Upper lobe of left lung (tissue), 6 donors: ENCODE measurements around the gene CTDSP1. TPM values are rescaled to one million over a fixed set of nuclear protein-coding genes. Genes with fewer than 3 reads are reported as not detected.

Source experiments
- ATAC-seq, 2 donors: fragments of 200-7000 bp; cut with Tn5 transposase; one replicate each; pipeline ENCODE4 v1.9.1; 2022; ENCODE audit warnings: mild to moderate bottlenecking in 2 of 2, moderate library complexity in 2 of 2; ENCODE audit not compliant: low FRiP score in 2 of 2
- DNase-seq, 2 donors: peaks; one replicate each; pipeline ENCODE4 v3.0.0-alpha.2; 2019 to 2020
- H3K27ac ChIP-seq, 4 donors: fragments of 200-600 bp; sonication (generic); one replicate each; pipeline ENCODE4 v1.5.1; 2016 to 2019
- H3K27me3 ChIP-seq, 4 donors: fragments of 200-600 bp; sonication (generic); one replicate each; pipeline ENCODE4 v1.5.1; 2017 to 2019
- H3K36me3 ChIP-seq, 4 donors: fragments of 200-600 bp; sonication (generic); one replicate each; pipeline ENCODE4 v1.5.1; 2016 to 2019
- H3K4me1 ChIP-seq, 4 donors: fragments of 200-600 bp; sonication (generic); one replicate each; pipeline ENCODE4 v1.5.1; 2018 to 2019
- H3K4me3 ChIP-seq, 4 donors: fragments of 200-600 bp; sonication (generic); one replicate each; pipeline ENCODE4 v1.5.1; 2017 to 2019; ENCODE audit warnings: mild to moderate bottlenecking in 2 of 4, moderate library complexity in 1 of 4
- H3K9me3 ChIP-seq, 4 donors: fragments of 200-600 bp; sonication (generic); one replicate each; pipeline ENCODE4 v1.5.1; 2018 to 2019
- CTCF ChIP-seq, 6 experiments: fragments of 450-650 bp in 4 of 6; fragments of 200-600 bp in 2 of 6; sonication (generic) in 2 of 6; IDR thresholded peaks; one replicate each; pipeline ENCODE4 v1.5.1; 2016 to 2019; ENCODE audit warnings: antibody characterized with exemption in 6 of 6
- EP300 ChIP-seq, 4 donors: sonication (generic); formaldehyde crosslinking; IDR thresholded peaks; one replicate each; pipeline ENCODE4 v1.5.1; 2017; ENCODE audit warnings: antibody characterized with exemption in 4 of 4, control low read depth in 2 of 4
- POLR2A ChIP-seq, 4 donors: fragments of 450-650 bp; IDR thresholded peaks; one replicate each; pipeline ENCODE4 v1.5.1; 2016 to 2017; ENCODE audit warnings: antibody characterized with exemption in 4 of 4, mild to moderate bottlenecking in 2 of 4
- POLR2AphosphoS5 ChIP-seq, 2 donors: sonication (generic); formaldehyde crosslinking; IDR thresholded peaks; one replicate each; pipeline ENCODE4 v1.5.1; 2017; ENCODE audit warnings: antibody characterized with exemption in 2 of 2
- WGBS, 2 donors: methylation state at CpG; one replicate each; pipeline ENCODE4 v1.1.5; 2017 to 2018; 5-methylcytosine and 5-hydroxymethylcytosine counted together
- small RNA-seq, 4 donors: library from RNA; depleted of rRNA; stranded (forward); fragments of <200 nt; gene quantifications; one replicate each; pipeline ENCODE3, GENCODE V24; 2016
- total RNA-seq, 6 donors: library from RNA; depleted of rRNA in 4 of 6; stranded (reverse); fragments of >200 nt in 4 of 6; gene quantifications; one replicate each; pipeline versions ENCODE4 v1.1.0 to v1.2.1, GENCODE V29; 2016 to 2021
- donor health status: DM: no; HTN: no; CAD: no; lungs with moderate emphysema.
- donor health status: DM: no; HTN: yes; CAD: no; lungs with severe emphysema.

Gene CTDSP1
- total RNA-seq, 6 donors from 2014 or later = 96.6 to 239 (median 189) TPM

GRCh38 chr2:218446547-218446946, 46.9 kb downstream of the CTDSP1 start:
- Histone ChIP-seq H3K4me1 (no peaks in the 10 kb centered on the region), H3K9me3 (no peaks in the 10 kb centered on the region), H3K4me3 (no peak overlapping the region), H3K36me3 (peaks cover 0 to 16% (median 6%) of the 10 kb centered on the region in 4 donors), H3K27me3 (no peaks in the 10 kb centered on the region), H3K27ac (no peak overlapping the region)
- ATAC-seq (no peak), DNase-seq (no peak)
- WGBS, 2 donors = 93 to 98% methylated on average over 6 of the region's 6 CpGs
- TF ChIP-seq EP300 (IDR thresholded peaks at IDR 0.05) (no peak), CTCF (IDR thresholded peaks at IDR 0.05) (no peak), POLR2A (IDR thresholded peaks at IDR 0.05) (no peak), POLR2AphosphoS5 (IDR thresholded peaks at IDR 0.05) (no peak)

GRCh38 chr2:218447072-218447471, 47.4 kb downstream of the CTDSP1 start:
- ATAC-seq (no peak), DNase-seq (no peak)
- WGBS, 2 donors = 90 to 94% methylated on average over 2 of the region's 2 CpGs
- Histone ChIP-seq H3K27ac (no peak overlapping the region), H3K36me3 (peaks cover 0 to 16% (median 6%) of the 10 kb centered on the region in 4 donors), H3K9me3 (no peaks in the 10 kb centered on the region), H3K4me1 (no peaks in the 10 kb centered on the region), H3K27me3 (no peaks in the 10 kb centered on the region), H3K4me3 (no peak overlapping the region)
- no peak for TF ChIP-seq EP300 (IDR thresholded peaks at IDR 0.05)
- TF ChIP-seq CTCF (IDR thresholded peaks at IDR 0.05) = no peak
- no peak for TF ChIP-seq POLR2A (IDR thresholded peaks at IDR 0.05)
- TF ChIP-seq POLR2AphosphoS5 (IDR thresholded peaks at IDR 0.05) = no peak

- H3K4me3 ChIP-seq = no peak overlapping the region
- H3K27me3 ChIP-seq = no peaks in the 10 kb centered on the region
- H3K9me3 ChIP-seq = no peaks in the 10 kb centered on the region
- H3K27ac ChIP-seq = no peak overlapping the region
- TF ChIP-seq EP300 (IDR thresholded peaks at IDR 0.05) (no peak), POLR2A (IDR thresholded peaks at IDR 0.05) (no peak), CTCF (IDR thresholded peaks at IDR 0.05) (no peak), POLR2AphosphoS5 (IDR thresholded peaks at IDR 0.05) (no peak)
- ATAC-seq (no peak), DNase-seq (no peak)
- peaks cover 0 to 33% (median 6%) of the 10 kb centered on the region in 4 donors for H3K36me3 ChIP-seq
- no peaks in the 10 kb centered on the region for H3K4me1 ChIP-seq
- WGBS, 2 donors = 60 to 63% methylated on average over 3 of the region's 3 CpGs
Observed at GRCh38 chr2:218448934-218449333, 49.3 kb downstream of the CTDSP1 start.

- Histone ChIP-seq H3K36me3 (peaks cover 7 to 59% (median 18%) of the 10 kb centered on the region in 4 donors), H3K27me3 (no peaks in the 10 kb centered on the region), H3K4me3 (no peak overlapping the region), H3K27ac (no peak overlapping the region), H3K9me3 (no peaks in the 10 kb centered on the region), H3K4me1 (no peaks in the 10 kb centered on the region)
- ATAC-seq = no peak
- 67 to 79% methylated on average over 1 of the region's 1 CpG for WGBS, 2 donors
- TF ChIP-seq POLR2A (IDR thresholded peaks at IDR 0.05) (no peak), CTCF (IDR thresholded peaks at IDR 0.05) (no peak), POLR2AphosphoS5 (IDR thresholded peaks at IDR 0.05) (no peak), EP300 (IDR thresholded peaks at IDR 0.05) (no peak)
- no peak for DNase-seq
Observed at GRCh38 chr2:218452079-218452478, 52.4 kb downstream of the CTDSP1 start.

Small RNA genes within 50 kb of the gene (small RNA-seq; reads per million reads assigned to genes)
- 383 to 1,518 (median 501) reads per million in 4 donors for gene MIR26B

Other genes with a start within 250 kb of the CTDSP1 start
- 10 to 100 TPM in 2 of 6 donors, 1 to 10 TPM in 4; 1.3 to 17.2 (median 6.4) TPM for gene CXCR1, start 232.9 kb upstream of the CTDSP1 start, total RNA-seq
- 100 to 1,000 TPM; 233 to 440 (median 357) TPM for gene ARPC2, start 182.7 kb upstream of the CTDSP1 start, total RNA-seq
- gene GPBAR1, start 138.9 kb upstream of the CTDSP1 start, total RNA-seq = 1 to 10 TPM in 5 of 6 donors, under 1 TPM in 1; 0.33 to 6.4 (median 4.1) TPM
- 100 to 1,000 TPM in 4 of 6 donors, 10 to 100 TPM in 2; 67.1 to 168 (median 118) TPM for gene AAMP, start 129.7 kb upstream of the CTDSP1 start, total RNA-seq
- gene PNKD, start 129.3 kb upstream of the CTDSP1 start, total RNA-seq = 100 to 1,000 TPM in 2 of 6 donors, 10 to 100 TPM in 4; 69.8 to 153 (median 87.2) TPM
- 100 to 1,000 TPM; 112 to 359 (median 236) TPM for gene TMBIM1, start 107.4 kb upstream of the CTDSP1 start, total RNA-seq
- 1 to 10 TPM in 5 of 6 donors, under 1 TPM in 1; 0.77 to 8.5 (median 4.3) TPM for gene CATIP, start 43.0 kb upstream of the CTDSP1 start, total RNA-seq
- gene SLC11A1, start 17.6 kb upstream of the CTDSP1 start, total RNA-seq = 1,000 to 10,000 TPM in 2 of 6 donors, 100 to 1,000 TPM in 4; 145 to 3,249 (median 371) TPM
- gene VIL1, start 19.3 kb downstream of the CTDSP1 start, total RNA-seq = under 1 TPM in 3 of 6 donors, not detected in 3; 0.29 to 0.76 (median 0.40) TPM
- gene USP37, start 168.5 kb downstream of the CTDSP1 start, total RNA-seq = 10 to 100 TPM in 4 of 6 donors, 1 to 10 TPM in 2; 9.0 to 31.4 (median 13.1) TPM
- gene CNOT9, start 169.0 kb downstream of the CTDSP1 start, total RNA-seq = 10 to 100 TPM; 24.2 to 51.3 (median 35.9) TPM
- gene PLCD4, start 208.0 kb downstream of the CTDSP1 start, total RNA-seq = under 1 TPM in 4 of 6 donors, not detected in 2; 0.30 to 0.98 (median 0.37) TPM